Right lobe of liver (tissue), 4 donors: ENCODE data around the gene SCUBE2.

Source experiments
- POLR2A ChIP-seq: fragments of 450-650 bp; IDR thresholded peaks from one replicate; pipeline ENCODE4 v1.6.1; 2017; ENCODE audit warnings: antibody characterized with exemption, mild to moderate bottlenecking
- TF ChIP-seq, protein P1 (sequence below), 4 donors: fragments of 200-600 bp in 3 of 4; fragments of 450-650 bp in 1 of 4; IDR thresholded peaks; one replicate each; pipeline versions ENCODE4 v1.5.1 to v1.8.0; 2016 to 2022; ENCODE audit warnings: antibody characterized with exemption in 4 of 4, mild to moderate bottlenecking in 2 of 4
- donor health status: DM: no; HTN: no; CAD: no.
- donor health status: DM: no; HTN: no; CAD: no.
- donor health status: DM: no; HTN: yes; CAD: no.

DNA sequence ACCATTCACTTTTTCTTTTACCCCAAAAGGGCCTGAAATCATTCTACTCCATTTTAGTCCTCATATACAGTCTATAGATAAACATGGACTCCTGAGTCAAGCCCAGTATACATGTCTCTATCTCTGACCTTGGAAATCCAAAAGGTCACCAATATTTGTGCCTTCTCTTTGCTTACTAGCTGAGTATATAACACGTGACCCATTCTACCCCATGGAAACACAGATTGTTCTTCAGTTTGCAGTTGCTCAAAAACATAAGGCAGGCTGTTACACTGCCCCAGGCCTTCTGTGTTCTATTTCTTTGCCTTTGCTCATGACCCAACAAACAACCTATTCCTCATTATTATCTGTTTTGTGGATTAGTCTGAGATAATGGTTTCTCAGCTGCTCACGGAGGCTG is 93.4 kb downstream of the SCUBE2 start:
- TF ChIP-seq POLR2A, result no peak
- TF ChIP-seq, protein P1, sequence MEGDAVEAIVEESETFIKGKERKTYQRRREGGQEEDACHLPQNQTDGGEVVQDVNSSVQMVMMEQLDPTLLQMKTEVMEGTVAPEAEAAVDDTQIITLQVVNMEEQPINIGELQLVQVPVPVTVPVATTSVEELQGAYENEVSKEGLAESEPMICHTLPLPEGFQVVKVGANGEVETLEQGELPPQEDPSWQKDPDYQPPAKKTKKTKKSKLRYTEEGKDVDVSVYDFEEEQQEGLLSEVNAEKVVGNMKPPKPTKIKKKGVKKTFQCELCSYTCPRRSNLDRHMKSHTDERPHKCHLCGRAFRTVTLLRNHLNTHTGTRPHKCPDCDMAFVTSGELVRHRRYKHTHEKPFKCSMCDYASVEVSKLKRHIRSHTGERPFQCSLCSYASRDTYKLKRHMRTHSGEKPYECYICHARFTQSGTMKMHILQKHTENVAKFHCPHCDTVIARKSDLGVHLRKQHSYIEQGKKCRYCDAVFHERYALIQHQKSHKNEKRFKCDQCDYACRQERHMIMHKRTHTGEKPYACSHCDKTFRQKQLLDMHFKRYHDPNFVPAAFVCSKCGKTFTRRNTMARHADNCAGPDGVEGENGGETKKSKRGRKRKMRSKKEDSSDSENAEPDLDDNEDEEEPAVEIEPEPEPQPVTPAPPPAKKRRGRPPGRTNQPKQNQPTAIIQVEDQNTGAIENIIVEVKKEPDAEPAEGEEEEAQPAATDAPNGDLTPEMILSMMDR (IDR thresholded peaks at IDR 0.05), result no peak
